HG03571 (cell line): Measurements from ENCODE around the gene LGSN.
"Not testable (repeated sequence)": the region's sequence is repeated elsewhere in the genome, so short reads cannot be mapped to it uniquely, and the experiment has no call there.

Source experiments
- ATAC-seq: cut with Tn5 transposase; IDR thresholded peaks from one replicate; pipeline ENCODE4 v1.9.1; 2021; ENCODE audit not compliant: unreplicated experiment

LGSN gene

GRCh38 chr6:63319939-63320338, at the start of gene LGSN:
LGSN (minus strand) TSS chr6:63319983; CDS start chr6:63319943, 40 bp downstream.
- no peak for ATAC-seq

GRCh38 chr6:63368347-63368746, 48.6 kb upstream of the LGSN start:
- ATAC-seq: no peak

GRCh38 chr6:63362500-63363120, 42.8 kb upstream of the LGSN start:
- ATAC-seq: not testable (repeated sequence)

- ATAC-seq: not testable (repeated sequence)
These were observed 37.6 kb upstream of the LGSN start for GRCh38 chr6:63357384-63357783.

GRCh38 chr6:63355632-63356031, 35.8 kb upstream of the LGSN start:
- ATAC-seq: no peak

GRCh38 chr6:63353286-63353630, 33.5 kb upstream of the LGSN start:
- ATAC-seq: no peak

GRCh38 chr6:63352544-63353285, 32.9 kb upstream of the LGSN start:
- peak; percentile 89 for ATAC-seq

- ATAC-seq: peak; percentile 36
These were observed 32.3 kb upstream of the LGSN start for GRCh38 chr6:63352069-63352543.

GRCh38 chr6:63349401-63349800, 29.6 kb upstream of the LGSN start:
- ATAC-seq: no peak

GRCh38 chr6:63348836-63349235, 29.1 kb upstream of the LGSN start:
- no peak for ATAC-seq

GRCh38 chr6:63347599-63347998, 27.8 kb upstream of the LGSN start:
- ATAC-seq: no peak

GRCh38 chr6:63346217-63346835, 26.5 kb upstream of the LGSN start:
- no peak for ATAC-seq

- ATAC-seq: no peak
These were observed 20.6 kb upstream of the LGSN start for GRCh38 chr6:63340351-63340750.

GRCh38 chr6:63334652-63335051, 14.9 kb upstream of the LGSN start:
- not testable (repeated sequence) for ATAC-seq

- ATAC-seq: no peak
These were observed 13.7 kb upstream of the LGSN start for GRCh38 chr6:63333440-63333839.

- ATAC-seq: not testable (repeated sequence)
These were observed 6.8 kb upstream of the LGSN start for GRCh38 chr6:63326630-63327029.

GRCh38 chr6:63322981-63323380, 3.2 kb upstream of the LGSN start:
- no peak for ATAC-seq

- no peak for ATAC-seq
These were observed 2.0 kb upstream of the LGSN start for GRCh38 chr6:63321821-63322220.

- ATAC-seq: no peak
These were observed 2.1 kb downstream of the LGSN start for GRCh38 chr6:63317641-63318040.

- no peak for ATAC-seq
These were observed 3.7 kb downstream of the LGSN start for GRCh38 chr6:63316113-63316512.

- no peak for ATAC-seq
These were observed 6.7 kb downstream of the LGSN start for GRCh38 chr6:63313111-63313510.

GRCh38 chr6:63307581-63308246, 12.1 kb downstream of the LGSN start:
- peak; percentile 85 for ATAC-seq
